OCI-LY1 (cell line): ENCODE data around the gene CUEDC1.

ENCODE experiments used
- CTCF ChIP-seq: fragments of 200-600 bp; sonication (generic), shearing (Covaris generic); IDR thresholded peaks from 2 replicates; pipeline ENCODE4 v1.5.1; 2017; ENCODE audit warnings: mild to moderate bottlenecking, antibody characterized with exemption, low read length, moderate library complexity, mixed read lengths
- EZH2 ChIP-seq: fragments of 200-600 bp; sonication (generic), shearing (Covaris generic); IDR thresholded peaks from 2 replicates; pipeline ENCODE4 v1.8.0; 2017; ENCODE audit warnings: borderline replicate concordance, mixed run types, mild to moderate bottlenecking, antibody characterized with exemption, low read length, moderate library complexity, mixed read lengths

- TF ChIP-seq EZH2 (no peak), CTCF (no peak)
Measured at GRCh38 chr17:57940653-57941329, 14.4 kb downstream of the CUEDC1 start.
